ENCODE results near the gene SLC9A2. TPM values are rescaled to one million over a fixed set of nuclear protein-coding genes. Genes with fewer than 3 reads are reported as not detected.

The SLC9A2 gene
- total RNA-seq, 2 donors from 2014 or later = 0.22 TPM; not detected in 1

DNA sequence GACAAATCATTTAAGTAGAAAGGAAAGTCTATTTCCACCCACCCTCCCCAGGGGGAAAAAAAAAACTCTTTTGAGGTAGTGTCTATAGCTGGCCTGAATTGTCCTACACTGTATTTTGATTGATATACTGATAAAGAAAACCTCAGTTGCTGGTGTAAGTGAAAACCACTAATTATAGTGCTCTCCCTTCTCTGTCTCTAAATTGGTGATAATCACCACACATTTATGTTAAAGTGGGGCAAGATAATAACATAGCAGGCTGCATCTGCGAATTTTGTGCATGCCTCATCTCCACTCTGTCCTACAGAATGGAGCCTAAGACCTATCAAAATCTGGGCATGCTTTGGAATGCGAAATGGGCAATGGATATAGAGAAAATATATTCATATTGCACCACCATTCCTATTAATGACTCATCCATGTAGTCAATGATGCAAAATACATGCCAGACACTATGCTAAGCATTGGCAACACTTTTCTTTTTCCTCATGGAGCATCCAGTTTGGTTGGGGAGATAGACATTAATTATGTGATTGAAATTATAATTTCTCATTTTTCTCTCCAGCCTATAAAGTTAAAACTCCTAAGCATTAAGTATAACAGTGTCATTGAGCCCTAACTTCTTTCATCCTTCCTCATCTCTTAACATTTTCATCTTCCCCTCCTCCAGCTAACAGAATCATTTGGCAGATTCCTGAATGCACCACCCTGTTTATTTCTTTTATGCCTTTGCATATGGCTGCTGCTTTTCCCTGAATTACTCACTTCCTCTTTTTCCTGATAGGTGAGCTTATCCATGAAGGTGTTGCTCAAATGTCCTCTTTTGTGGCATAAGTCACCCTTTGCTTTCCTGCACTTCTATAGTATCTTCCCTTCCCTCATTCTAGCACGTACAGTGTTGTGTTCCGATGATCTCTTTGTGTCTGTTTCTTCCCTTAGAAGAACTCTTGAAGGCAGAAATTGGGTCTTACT, 58.2 kb downstream of the SLC9A2 start:
- H3K4me3 ChIP-seq = no peak overlapping the region
- H3K4me1 ChIP-seq = no peaks in the 10 kb centered on the region
- H3K36me3 ChIP-seq = no peaks in the 10 kb centered on the region
- no peaks in the 10 kb centered on the region for H3K27me3 ChIP-seq
- no peak for DNase-seq (ENCODE audit: low spot score)
- H3K27ac ChIP-seq = no peak overlapping the region
- TF ChIP-seq, protein P1, sequence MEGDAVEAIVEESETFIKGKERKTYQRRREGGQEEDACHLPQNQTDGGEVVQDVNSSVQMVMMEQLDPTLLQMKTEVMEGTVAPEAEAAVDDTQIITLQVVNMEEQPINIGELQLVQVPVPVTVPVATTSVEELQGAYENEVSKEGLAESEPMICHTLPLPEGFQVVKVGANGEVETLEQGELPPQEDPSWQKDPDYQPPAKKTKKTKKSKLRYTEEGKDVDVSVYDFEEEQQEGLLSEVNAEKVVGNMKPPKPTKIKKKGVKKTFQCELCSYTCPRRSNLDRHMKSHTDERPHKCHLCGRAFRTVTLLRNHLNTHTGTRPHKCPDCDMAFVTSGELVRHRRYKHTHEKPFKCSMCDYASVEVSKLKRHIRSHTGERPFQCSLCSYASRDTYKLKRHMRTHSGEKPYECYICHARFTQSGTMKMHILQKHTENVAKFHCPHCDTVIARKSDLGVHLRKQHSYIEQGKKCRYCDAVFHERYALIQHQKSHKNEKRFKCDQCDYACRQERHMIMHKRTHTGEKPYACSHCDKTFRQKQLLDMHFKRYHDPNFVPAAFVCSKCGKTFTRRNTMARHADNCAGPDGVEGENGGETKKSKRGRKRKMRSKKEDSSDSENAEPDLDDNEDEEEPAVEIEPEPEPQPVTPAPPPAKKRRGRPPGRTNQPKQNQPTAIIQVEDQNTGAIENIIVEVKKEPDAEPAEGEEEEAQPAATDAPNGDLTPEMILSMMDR (IDR thresholded peaks at IDR 0.05) = no peak
- no peaks in the 10 kb centered on the region for H3K9me3 ChIP-seq

DNA sequence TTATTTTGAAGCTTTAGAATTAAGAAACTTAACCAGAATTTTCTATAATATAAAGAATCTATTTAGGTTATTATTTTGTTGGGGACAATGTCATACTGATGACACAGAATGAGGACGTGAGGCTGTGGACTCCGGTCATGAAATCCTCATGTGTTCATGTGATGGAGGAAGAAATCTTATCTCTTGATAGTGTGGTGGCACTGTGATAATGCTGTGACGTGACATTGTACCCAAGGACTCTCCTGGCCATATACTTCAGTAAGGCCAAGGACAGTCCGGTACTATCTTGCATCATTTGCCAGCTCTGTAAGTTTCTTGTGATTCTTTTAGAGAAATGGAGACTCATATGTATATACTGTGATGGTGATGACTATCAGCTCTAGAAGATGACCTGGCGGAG, 59.1 kb downstream of the SLC9A2 start:
- DNase-seq (ENCODE audit: low spot score) = no peak
- Histone ChIP-seq H3K4me3 (no peak overlapping the region), H3K27ac (no peak overlapping the region), H3K4me1 (no peaks in the 10 kb centered on the region), H3K9me3 (no peaks in the 10 kb centered on the region), H3K27me3 (no peaks in the 10 kb centered on the region), H3K36me3 (no peaks in the 10 kb centered on the region)
- TF ChIP-seq, protein P1 (IDR thresholded peaks at IDR 0.05) = no peak

DNA sequence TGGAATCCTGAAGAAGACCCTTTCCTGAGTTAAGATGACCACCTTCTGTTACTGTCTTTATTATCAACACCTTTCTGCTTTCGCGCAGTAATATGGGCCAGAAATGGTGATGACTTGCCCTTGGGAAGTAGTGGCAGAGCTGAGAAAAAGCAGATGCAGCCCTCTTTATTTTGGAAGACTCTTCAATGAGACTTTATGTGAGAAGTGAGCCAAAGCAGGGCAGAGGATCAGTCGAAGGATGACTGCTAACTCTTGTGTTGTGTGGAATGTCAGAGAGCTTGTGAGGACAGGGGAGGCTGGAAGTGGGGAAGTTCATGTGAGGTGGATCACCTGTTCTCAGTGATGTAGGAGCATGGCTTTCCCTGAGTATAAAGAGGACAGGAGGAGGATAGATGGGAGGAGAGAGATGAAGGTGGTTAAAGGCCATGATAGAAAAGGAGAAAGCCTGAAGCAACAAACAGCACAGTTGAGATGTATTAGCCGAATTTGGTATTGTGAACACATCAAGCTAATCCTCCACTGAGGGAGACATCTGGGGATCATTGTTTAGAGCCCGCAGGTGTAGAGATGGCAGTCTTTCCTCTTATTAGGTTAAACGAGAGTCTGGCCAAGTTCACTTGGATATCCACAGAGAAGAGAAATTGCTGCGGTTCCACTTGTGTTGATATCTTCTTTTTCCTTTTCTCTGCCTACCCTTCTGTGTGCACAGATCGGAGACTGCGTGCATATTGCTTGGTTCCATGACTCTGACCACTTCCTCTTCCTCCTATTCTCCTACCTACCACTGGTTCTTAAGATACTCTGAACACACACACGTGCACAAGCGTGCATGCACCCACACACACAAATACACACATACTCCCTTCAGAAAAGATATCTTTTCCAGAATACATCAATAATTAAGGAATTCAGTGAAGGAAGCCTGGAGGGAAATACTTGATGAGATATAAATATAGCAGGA, 67.4 kb downstream of the SLC9A2 start:
- no peak for DNase-seq (ENCODE audit: low spot score)
- TF ChIP-seq, protein P1 (IDR thresholded peaks at IDR 0.05) = no peak
- no peaks in the 10 kb centered on the region for H3K27me3 ChIP-seq
- no peaks in the 10 kb centered on the region for H3K4me1 ChIP-seq
- H3K27ac ChIP-seq = no peak overlapping the region
- H3K36me3 ChIP-seq = no peaks in the 10 kb centered on the region
- H3K9me3 ChIP-seq = no peaks in the 10 kb centered on the region
- H3K4me3 ChIP-seq = no peak overlapping the region

DNA sequence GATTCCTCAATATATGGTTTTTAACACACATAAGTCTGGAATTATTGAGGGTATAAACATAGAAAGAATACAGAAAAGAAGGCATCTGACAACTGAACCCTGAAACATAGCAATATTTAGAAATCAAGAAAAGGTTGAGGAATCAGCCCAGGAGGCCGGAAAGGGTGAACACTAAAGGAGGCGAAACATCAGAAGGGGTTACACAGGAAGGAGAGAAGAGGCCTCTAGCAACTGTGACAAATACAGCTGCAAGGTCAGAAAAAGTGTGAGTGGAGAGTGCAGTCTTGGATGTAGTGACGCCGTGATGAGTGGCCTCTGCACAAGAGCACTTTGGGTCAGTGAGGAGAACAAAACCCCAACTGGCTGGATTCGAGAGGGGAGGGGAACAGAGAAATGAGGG, 70.7 kb downstream of the SLC9A2 start:
- Histone ChIP-seq H3K4me1 (no peaks in the 10 kb centered on the region), H3K36me3 (no peaks in the 10 kb centered on the region), H3K27me3 (no peaks in the 10 kb centered on the region), H3K4me3 (no peak overlapping the region), H3K9me3 (no peaks in the 10 kb centered on the region), H3K27ac (no peak overlapping the region)
- TF ChIP-seq, protein P1 (IDR thresholded peaks at IDR 0.05) = no peak
- DNase-seq (ENCODE audit: low spot score) = no peak

DNA sequence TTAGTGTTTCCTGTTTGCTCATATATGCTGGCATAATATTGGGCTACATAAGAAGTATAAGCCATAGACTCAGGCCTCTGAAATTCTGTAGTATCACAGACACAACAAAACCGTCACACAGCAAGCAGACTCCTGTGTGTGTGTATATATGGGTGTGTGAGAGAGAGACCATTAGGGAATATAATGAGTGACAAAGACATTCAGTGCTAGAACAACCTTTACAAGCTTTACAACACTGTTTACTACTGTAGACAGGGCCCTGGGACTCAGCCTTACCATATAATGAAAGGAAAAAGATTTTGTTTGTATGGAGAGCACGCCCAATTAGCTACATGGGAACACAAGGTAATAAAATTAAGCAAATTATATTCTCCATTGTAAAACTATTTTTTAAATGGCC, 77.1 kb downstream of the SLC9A2 start:
- Histone ChIP-seq H3K36me3 (no peaks in the 10 kb centered on the region), H3K27me3 (no peaks in the 10 kb centered on the region), H3K4me3 (no peak overlapping the region), H3K4me1 (no peaks in the 10 kb centered on the region), H3K9me3 (no peaks in the 10 kb centered on the region), H3K27ac (no peak overlapping the region)
- TF ChIP-seq, protein P1 (IDR thresholded peaks at IDR 0.05) = no peak
- no peak for DNase-seq (ENCODE audit: low spot score)

Data from right atrium auricular region (tissue), 2 donors.